Ovary (tissue), 9 donors: ENCODE results near the gene PPP2R2B. TPM values are rescaled to one million over a fixed set of nuclear protein-coding genes. Genes with fewer than 3 reads are reported as not detected.

Experiments
- DNase-seq, 5 donors: peaks; one replicate each; pipeline ENCODE4 v3.0.0-alpha.2; 2019 to 2020
- H3K27ac ChIP-seq, 2 donors: fragments of 200-600 bp; one replicate each; pipeline versions ENCODE4 v1.5.1 to v1.8.0; 2019 to 2022
- H3K27me3 ChIP-seq: fragments of 200-600 bp; one replicate; pipeline ENCODE4 v1.8.0; 2022
- H3K36me3 ChIP-seq: fragments of 200-600 bp; sonication (generic); one replicate; pipeline ENCODE4 v1.5.1; 2019
- H3K4me1 ChIP-seq: one replicate; pipeline ENCODE4 v1.8.1; 2013; ENCODE audit warnings: mild to moderate bottlenecking, moderate library complexity; ENCODE audit not compliant: insufficient read depth
- H3K4me3 ChIP-seq: fragments of 200-600 bp; sonication (generic); one replicate; pipeline ENCODE4 v1.5.1; 2017
- H3K9me3 ChIP-seq, 2 donors: fragments of 200-600 bp in 1 of 2; sonication (generic) in 1 of 2; one replicate each; pipeline versions ENCODE4 v1.5.1 to v1.8.1; 2013 to 2019; ENCODE audit warnings: mild to moderate bottlenecking in 1 of 2, moderate library complexity in 1 of 2
- CTCF ChIP-seq, 3 donors: fragments of 450-650 bp in 2 of 3; fragments of 200-600 bp in 1 of 3; IDR thresholded peaks; one replicate each; pipeline versions ENCODE4 v1.5.1 to v1.8.0; 2016 to 2022; ENCODE audit warnings: antibody characterized with exemption in 3 of 3, mild to moderate bottlenecking in 1 of 3
- EP300 ChIP-seq: sonication (generic); formaldehyde crosslinking; IDR thresholded peaks from one replicate; pipeline ENCODE4 v1.6.1; 2017; ENCODE audit warnings: antibody characterized with exemption
- POLR2A ChIP-seq: fragments of 450-650 bp; IDR thresholded peaks from one replicate; pipeline ENCODE4 v1.6.1; 2017; ENCODE audit warnings: antibody characterized with exemption, mild to moderate bottlenecking, moderate library complexity
- WGBS, 3 donors: extraction: QIAGEN DNeasy Blood & Tissue Kit in 1 of 3; methylation state at CpG; one replicate each; pipeline versions ENCODE4 v1.1.5 to v1.1.7; 2013 to 2017; 5-methylcytosine and 5-hydroxymethylcytosine counted together
- intact Hi-C, 4 donors: fragments of 100-400 bp; cut with DNase I; formaldehyde crosslinking; loops; one replicate each; pipeline versions ENCODE4 v1.11.0 to v1.15.1; 2022 to 2023
- polyA plus RNA-seq, 2 donors: library from polyadenylated mRNA; stranded (reverse); fragments of 200-250 nt in 1 of 2; fragments of 350-450 nt in 1 of 2; fragmentation: Illumina TruSeq in 1 of 2; extraction: RNeasy Lipid Tissue Mini Kit (QIAGEN cat#74804) in 1 of 2; gene quantifications; one replicate each; pipeline ENCODE4 v1.2.3, GENCODE V29; 2013 to 2014
- total RNA-seq, 7 donors: library from RNA; depleted of rRNA in 2 of 7; stranded (reverse); fragments of >200 nt in 2 of 7; fragmentation: NEBNext Ultra II Directional in 3 of 7; extraction: Animal tissue kit (Norgen Biotek cat#: 25700) in 3 of 7; gene quantifications; one replicate each; pipeline versions ENCODE4 v1.1.0 to v1.2.4, GENCODE V29; 2016 to 2023
- donor health status: DM: no; HTN: no; CAD: no; lungs with moderate emphysema.
- donor health status: DM: no; HTN: no; CAD: no.
- donor health status: Bipolar disorder and iron deficiency.
- donor health status: DM: yes; HTN: yes; CAD: no.
- donor health status: DM: no; HTN: no; CAD: no.
- donor health status: DM: yes; HTN: yes; CAD: no.

The PPP2R2B gene
- total and polyA plus RNA-seq, 9 donors: 0.12 to 20.8 (median 1.2) TPM; not detected in 1

DNA sequence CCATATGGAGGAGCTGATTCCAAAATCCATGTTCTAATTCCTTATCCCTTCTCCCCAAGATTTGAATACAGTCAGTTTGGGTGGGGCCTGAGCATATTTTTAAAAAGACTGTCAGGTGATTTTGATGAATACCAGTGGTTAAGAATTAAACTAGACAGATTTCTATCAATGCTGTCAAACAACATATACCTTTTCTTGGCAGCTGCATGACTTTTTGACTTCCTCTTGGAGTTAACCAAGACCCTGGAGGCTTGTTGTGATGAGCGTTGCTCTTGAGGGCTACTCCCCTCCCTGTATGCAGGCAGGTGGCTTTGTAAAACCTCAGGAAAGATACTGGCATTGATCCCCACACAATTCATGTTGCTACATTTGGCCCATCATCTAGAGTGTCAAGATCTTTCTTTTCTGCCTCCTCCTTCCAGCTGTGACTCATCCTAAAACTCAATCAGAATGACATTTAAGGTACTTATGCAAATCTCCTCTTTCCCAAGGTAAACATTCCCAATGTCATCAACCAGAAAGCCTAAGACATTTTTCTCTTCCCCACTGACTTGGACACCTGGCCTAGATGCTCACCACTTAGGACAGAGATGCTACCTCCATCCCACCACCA, 61.7 kb downstream of the PPP2R2B start:
- no peak for TF ChIP-seq EP300
- no peak for TF ChIP-seq POLR2A
- 33 to 55% (median 42%) methylated on average over 1 of the region's 1 CpG for WGBS, 3 donors
- intact Hi-C loops: no loop called here
- no peaks in the 10 kb centered on the region for H3K36me3 ChIP-seq
- H3K4me1 ChIP-seq: no peaks in the 10 kb centered on the region
- H3K9me3 ChIP-seq: no peaks in the 10 kb centered on the region
- no peak for DNase-seq
- H3K27me3 ChIP-seq: no peaks in the 10 kb centered on the region
- no peak overlapping the region for H3K27ac ChIP-seq
- no peak overlapping the region for H3K4me3 ChIP-seq

DNA sequence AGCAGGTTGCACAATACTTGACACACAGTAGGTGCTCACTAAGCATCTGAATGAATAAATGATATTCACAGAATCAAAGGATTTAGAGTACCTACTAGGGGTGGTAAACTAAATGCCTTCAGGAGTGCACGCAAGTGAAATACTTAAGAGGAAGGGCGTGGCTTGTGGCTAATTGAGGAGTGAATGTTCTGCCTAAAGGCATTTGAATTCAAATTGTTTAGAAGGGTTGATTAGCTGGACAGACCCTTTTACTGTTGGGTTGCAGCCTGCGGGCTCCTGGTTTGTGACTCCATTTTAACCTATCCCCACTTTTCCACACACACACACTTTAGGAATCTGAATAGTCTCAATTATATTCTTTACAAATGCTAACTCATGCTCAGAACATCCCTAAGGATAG, 63.1 kb downstream of the PPP2R2B start:
- Histone ChIP-seq H3K27me3 (no peaks in the 10 kb centered on the region), H3K4me3 (no peak overlapping the region), H3K36me3 (no peaks in the 10 kb centered on the region), H3K4me1 (no peaks in the 10 kb centered on the region), H3K9me3 (no peaks in the 10 kb centered on the region), H3K27ac (no peak overlapping the region)
- DNase-seq: no peak
- 76 to 84% (median 79%) methylated on average over 3 of the region's 3 CpGs for WGBS, 3 donors
- TF ChIP-seq EP300: no peak
- TF ChIP-seq POLR2A: no peak
- no peak for TF ChIP-seq CTCF (IDR thresholded peaks at IDR 0.05)
- intact Hi-C loops: no loop called here

DNA sequence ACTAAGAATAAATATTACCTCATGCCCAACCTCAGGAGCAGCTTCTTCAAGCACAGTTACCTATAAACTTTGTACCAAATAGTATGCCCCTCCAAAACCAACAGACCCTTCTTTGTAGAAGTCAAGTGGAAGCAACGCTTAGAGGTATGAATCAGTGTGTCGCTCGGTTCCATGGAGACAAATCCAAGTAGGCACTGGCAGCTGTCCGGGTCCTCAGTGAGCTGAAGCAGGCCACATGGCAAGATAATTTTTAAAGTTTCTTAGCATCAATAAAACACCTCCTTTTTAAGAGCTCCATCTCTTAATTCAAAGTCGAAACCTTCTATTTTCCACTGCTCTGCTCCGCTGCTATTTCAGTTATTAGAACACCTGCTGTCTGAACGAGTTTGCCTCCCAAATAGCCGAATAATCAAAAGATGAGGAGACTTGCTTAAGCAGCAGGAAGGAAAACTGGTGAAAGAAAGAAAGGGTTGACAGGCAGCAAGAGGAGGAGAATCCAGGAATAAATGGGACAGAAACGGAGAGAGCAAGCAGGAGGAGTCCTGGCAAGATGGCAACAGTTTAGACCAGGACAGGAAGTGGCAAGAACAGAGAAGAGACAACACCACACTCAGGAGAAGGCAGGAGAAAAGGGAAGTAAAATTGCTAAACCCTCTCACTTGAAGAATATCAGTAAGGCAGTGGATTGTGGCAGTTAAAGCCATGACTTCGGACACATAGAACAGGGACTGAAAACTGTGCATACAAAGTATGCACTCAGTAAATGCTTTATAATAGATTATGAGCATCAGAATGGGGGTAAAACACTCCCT, 65.0 kb downstream of the PPP2R2B start:
- H3K4me1 ChIP-seq: no peaks in the 10 kb centered on the region
- H3K27ac ChIP-seq: no peak overlapping the region
- no peaks in the 10 kb centered on the region for H3K27me3 ChIP-seq
- WGBS, 3 donors: 79 to 83% (median 81%) methylated on average over 10 of the region's 10 CpGs
- no peaks in the 10 kb centered on the region for H3K36me3 ChIP-seq
- intact Hi-C loops: no loop called here
- no peak overlapping the region for H3K4me3 ChIP-seq
- no peak for TF ChIP-seq EP300
- TF ChIP-seq CTCF (IDR thresholded peaks at IDR 0.05): no peak
- no peak for TF ChIP-seq POLR2A
- no peak for DNase-seq
- no peaks in the 10 kb centered on the region for H3K9me3 ChIP-seq

GRCh38 chr5:146805081-146805480, 73.5 kb downstream of the PPP2R2B start:
- Histone ChIP-seq H3K27me3 (no peaks in the 10 kb centered on the region), H3K36me3 (no peaks in the 10 kb centered on the region), H3K4me3 (no peak overlapping the region), H3K9me3 (no peaks in the 10 kb centered on the region), H3K27ac (no peak overlapping the region), H3K4me1 (no peaks in the 10 kb centered on the region)
- DNase-seq: no peak
- WGBS, 3 donors: 32 to 52% (median 33%) methylated on average over 1 of the region's 1 CpG
- TF ChIP-seq CTCF (IDR thresholded peaks at IDR 0.05): no peak
- TF ChIP-seq POLR2A: no peak
- TF ChIP-seq EP300: no peak
- intact Hi-C loops: no loop called here

DNA sequence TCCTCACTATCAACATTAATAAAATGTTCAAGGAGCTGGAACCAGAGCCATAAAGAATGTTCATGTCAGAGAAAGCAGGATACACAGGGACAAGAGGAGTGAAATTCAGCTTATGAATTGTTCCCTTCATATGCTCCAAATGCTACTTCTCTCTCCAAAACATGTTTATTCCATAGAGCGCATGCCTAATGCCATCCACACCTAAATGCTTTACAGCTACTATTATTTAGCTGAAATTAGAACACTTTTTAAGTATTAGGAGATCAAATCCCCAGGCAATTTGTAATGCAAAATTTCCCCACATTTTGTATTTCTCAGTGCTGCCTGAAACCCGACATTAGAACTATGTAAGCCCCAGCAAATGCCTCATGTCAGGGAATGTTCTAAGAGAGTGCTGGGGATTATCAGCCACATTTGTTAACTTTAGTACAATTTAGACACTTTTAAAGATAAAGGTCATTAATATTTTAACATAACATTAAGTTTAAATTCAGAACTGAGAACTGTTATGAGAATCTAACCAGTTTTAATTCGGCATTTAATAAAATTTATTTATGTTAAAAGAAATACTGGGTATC, 75.5 kb downstream of the PPP2R2B start:
- TF ChIP-seq EP300: no peak
- no peak for TF ChIP-seq POLR2A
- no peak for TF ChIP-seq CTCF (IDR thresholded peaks at IDR 0.05)
- Histone ChIP-seq H3K36me3 (no peaks in the 10 kb centered on the region), H3K4me1 (no peaks in the 10 kb centered on the region), H3K9me3 (no peaks in the 10 kb centered on the region), H3K27me3 (no peaks in the 10 kb centered on the region), H3K27ac (no peak overlapping the region), H3K4me3 (no peak overlapping the region)
- no peak for DNase-seq
- WGBS, 3 donors: 51 to 61% (median 59%) methylated on average over 3 of the region's 3 CpGs
- intact Hi-C loops: no loop called here
